Osteocyte (in vitro differentiated cells): Measurements from ENCODE around the gene LARGE1. TPM values are rescaled to one million over a fixed set of nuclear protein-coding genes. Genes with fewer than 3 reads are reported as not detected.

Source experiments
- DNase-seq: peaks from one replicate; pipeline ENCODE4 v3.0.0; 2021; ENCODE audit warnings: mixed read lengths; ENCODE audit not compliant: unreplicated experiment; ENCODE audit errors: extremely low spot score
- H3K27ac Mint-ChIP-seq: one replicate; pipeline ENCODE4 v1.8.0; 2021; ENCODE audit warnings: mild to moderate bottlenecking, mixed read lengths; ENCODE audit not compliant: unreplicated experiment
- H3K27me3 Mint-ChIP-seq: one replicate; pipeline ENCODE4 v1.8.0; 2021; ENCODE audit warnings: mixed read lengths; ENCODE audit not compliant: unreplicated experiment
- H3K36me3 Mint-ChIP-seq: one replicate; pipeline ENCODE4 v1.8.0; 2021; ENCODE audit warnings: mixed read lengths; ENCODE audit not compliant: unreplicated experiment
- H3K4me1 Mint-ChIP-seq: one replicate; pipeline ENCODE4 v1.8.0; 2021; ENCODE audit warnings: mixed read lengths; ENCODE audit not compliant: unreplicated experiment
- H3K4me3 Mint-ChIP-seq: one replicate; pipeline ENCODE4 v1.8.0; 2021; ENCODE audit warnings: mild to moderate bottlenecking, moderate library complexity, mixed read lengths; ENCODE audit not compliant: unreplicated experiment
- H3K9me3 Mint-ChIP-seq: one replicate; pipeline ENCODE4 v1.8.0; 2021; ENCODE audit warnings: mixed read lengths; ENCODE audit not compliant: unreplicated experiment
- total RNA-seq: library from RNA; stranded (reverse); gene quantifications from 2 replicates; pipeline ENCODE4 v1.2.1, GENCODE V29; 2021
- TF ChIP-seq, protein P1 (sequence below): fragments of 200-600 bp; sonication (generic); IDR thresholded peaks from 2 replicates; pipeline ENCODE4 v1.5.0; 2021; ENCODE audit warnings: antibody characterized with exemption, mild to moderate bottlenecking, moderate library complexity

Gene LARGE1
- total RNA-seq, 1 donor from 2014 or later, result 17.6 TPM

GRCh38 chr22:33326540-33327295, 593.6 kb downstream of the LARGE1 start:
- H3K27me3 Mint-ChIP-seq, result no peaks in the 10 kb centered on the region
- TF ChIP-seq, protein P1, sequence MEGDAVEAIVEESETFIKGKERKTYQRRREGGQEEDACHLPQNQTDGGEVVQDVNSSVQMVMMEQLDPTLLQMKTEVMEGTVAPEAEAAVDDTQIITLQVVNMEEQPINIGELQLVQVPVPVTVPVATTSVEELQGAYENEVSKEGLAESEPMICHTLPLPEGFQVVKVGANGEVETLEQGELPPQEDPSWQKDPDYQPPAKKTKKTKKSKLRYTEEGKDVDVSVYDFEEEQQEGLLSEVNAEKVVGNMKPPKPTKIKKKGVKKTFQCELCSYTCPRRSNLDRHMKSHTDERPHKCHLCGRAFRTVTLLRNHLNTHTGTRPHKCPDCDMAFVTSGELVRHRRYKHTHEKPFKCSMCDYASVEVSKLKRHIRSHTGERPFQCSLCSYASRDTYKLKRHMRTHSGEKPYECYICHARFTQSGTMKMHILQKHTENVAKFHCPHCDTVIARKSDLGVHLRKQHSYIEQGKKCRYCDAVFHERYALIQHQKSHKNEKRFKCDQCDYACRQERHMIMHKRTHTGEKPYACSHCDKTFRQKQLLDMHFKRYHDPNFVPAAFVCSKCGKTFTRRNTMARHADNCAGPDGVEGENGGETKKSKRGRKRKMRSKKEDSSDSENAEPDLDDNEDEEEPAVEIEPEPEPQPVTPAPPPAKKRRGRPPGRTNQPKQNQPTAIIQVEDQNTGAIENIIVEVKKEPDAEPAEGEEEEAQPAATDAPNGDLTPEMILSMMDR, result no peak
- H3K4me3 Mint-ChIP-seq, result no peak overlapping the region
- no peak for DNase-seq
- H3K27ac Mint-ChIP-seq, result no peak overlapping the region
- no peaks in the 10 kb centered on the region for H3K36me3 Mint-ChIP-seq
- peaks cover 4% of the 10 kb centered on the region for H3K4me1 Mint-ChIP-seq
- H3K9me3 Mint-ChIP-seq, result no peaks in the 10 kb centered on the region

DNA sequence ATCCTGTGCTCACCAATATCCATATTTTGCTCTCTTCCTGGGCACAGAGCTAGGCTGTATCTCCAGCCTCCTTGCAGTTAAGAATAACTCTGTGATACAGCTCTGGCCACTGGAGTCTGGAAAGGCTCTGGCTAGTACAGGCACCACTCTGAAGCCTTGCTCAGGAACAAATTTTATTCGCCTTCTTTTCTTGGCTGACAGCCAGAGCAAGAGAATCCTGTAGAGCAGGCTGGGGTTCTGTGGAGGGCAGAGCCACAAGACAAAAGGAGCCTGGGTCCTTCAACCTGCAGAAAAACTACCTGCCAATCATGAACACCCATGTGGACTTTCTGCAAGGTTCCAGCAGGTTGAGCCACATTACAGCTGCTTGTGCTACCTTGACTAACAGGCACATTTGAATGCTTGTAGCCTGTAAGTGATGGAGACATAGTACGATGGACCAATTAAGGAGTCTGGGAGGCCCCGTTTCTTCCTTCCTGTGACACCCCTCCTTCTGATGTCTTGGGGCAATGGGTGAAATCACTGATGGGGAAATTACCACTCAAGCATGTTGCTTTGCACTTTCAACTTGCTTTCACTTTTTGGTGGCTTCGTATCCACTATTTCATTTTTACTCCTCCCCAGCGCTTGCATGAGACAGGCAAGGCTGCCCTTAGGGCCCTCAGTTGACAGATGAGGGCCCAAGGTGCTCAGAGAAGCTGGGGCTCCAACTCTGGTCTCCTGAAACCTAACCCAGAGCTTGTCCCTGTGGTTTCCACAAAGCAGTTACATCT, 594.9 kb downstream of the LARGE1 start:
- Mint-ChIP-seq H3K27me3 (no peaks in the 10 kb centered on the region), H3K4me3 (no peak overlapping the region), H3K9me3 (no peaks in the 10 kb centered on the region), H3K36me3 (no peaks in the 10 kb centered on the region), H3K4me1 (peaks cover 4% of the 10 kb centered on the region), H3K27ac (no peak overlapping the region)
- TF ChIP-seq, protein P1, result no peak
- no peak for DNase-seq

GRCh38 chr22:33324228-33324627, 596.0 kb downstream of the LARGE1 start:
- Mint-ChIP-seq H3K9me3 (no peaks in the 10 kb centered on the region), H3K4me1 (peaks cover 3% of the 10 kb centered on the region), H3K27ac (no peak overlapping the region), H3K27me3 (no peaks in the 10 kb centered on the region), H3K4me3 (no peak overlapping the region), H3K36me3 (no peaks in the 10 kb centered on the region)
- TF ChIP-seq, protein P1, result no peak
- no peak for DNase-seq

DNA sequence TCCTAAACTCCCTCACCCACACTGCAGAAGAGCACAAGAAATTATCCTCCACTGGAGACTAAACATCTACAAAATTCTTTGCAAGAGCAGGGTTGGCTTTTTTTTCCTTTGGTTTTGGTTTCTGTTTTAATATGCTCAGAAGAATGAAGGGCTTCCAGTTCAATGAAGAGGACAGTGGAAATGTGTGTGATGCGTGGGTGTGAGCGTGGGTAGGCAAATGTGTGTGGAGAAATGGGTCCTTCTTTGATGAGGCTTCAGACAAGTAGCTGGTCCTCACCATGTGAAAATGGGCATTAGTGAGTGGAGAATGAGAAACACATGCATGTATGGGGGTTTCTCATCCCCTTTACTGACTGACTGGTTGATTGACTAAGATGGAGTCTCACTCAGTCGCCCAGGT, 598.8 kb downstream of the LARGE1 start:
- Mint-ChIP-seq H3K36me3 (no peaks in the 10 kb centered on the region), H3K4me3 (no peak overlapping the region), H3K27me3 (no peaks in the 10 kb centered on the region), H3K9me3 (no peaks in the 10 kb centered on the region), H3K27ac (no peak overlapping the region), H3K4me1 (no peaks in the 10 kb centered on the region)
- DNase-seq, result no peak
- TF ChIP-seq, protein P1, result no peak

GRCh38 chr22:33315954-33316353, 604.3 kb downstream of the LARGE1 start:
- no peak for DNase-seq
- no peaks in the 10 kb centered on the region for H3K36me3 Mint-ChIP-seq
- no peaks in the 10 kb centered on the region for H3K9me3 Mint-ChIP-seq
- H3K27me3 Mint-ChIP-seq, result no peaks in the 10 kb centered on the region
- TF ChIP-seq, protein P1, result no peak
- H3K27ac Mint-ChIP-seq, result no peak overlapping the region
- no peaks in the 10 kb centered on the region for H3K4me1 Mint-ChIP-seq
- no peak overlapping the region for H3K4me3 Mint-ChIP-seq
